Measurements from ENCODE around the gene SEMA5B.

Gene SEMA5B

DNA sequence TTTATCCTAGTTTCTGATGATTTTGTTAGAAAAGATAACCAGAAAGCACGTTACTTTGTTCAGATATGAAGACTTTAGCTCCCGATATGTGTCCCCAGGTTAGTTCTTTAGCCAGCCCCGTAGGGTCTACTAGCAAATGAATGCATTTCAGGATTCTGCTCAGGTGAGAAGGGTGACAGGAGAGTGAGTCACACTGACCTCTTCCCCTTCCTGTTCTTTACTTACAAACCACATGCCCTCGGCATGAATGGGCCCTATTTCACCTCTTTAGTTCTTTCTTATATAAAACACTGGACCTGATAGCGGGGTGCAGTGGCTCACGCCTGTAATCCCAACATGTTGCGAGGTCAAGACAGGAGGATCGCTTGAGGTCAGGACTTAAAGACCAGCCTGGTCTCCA, 134.3 kb downstream of the SEMA5B start:
- peak; percentile 5 for DNase-seq (ENCODE audit: low spot score)

DNA sequence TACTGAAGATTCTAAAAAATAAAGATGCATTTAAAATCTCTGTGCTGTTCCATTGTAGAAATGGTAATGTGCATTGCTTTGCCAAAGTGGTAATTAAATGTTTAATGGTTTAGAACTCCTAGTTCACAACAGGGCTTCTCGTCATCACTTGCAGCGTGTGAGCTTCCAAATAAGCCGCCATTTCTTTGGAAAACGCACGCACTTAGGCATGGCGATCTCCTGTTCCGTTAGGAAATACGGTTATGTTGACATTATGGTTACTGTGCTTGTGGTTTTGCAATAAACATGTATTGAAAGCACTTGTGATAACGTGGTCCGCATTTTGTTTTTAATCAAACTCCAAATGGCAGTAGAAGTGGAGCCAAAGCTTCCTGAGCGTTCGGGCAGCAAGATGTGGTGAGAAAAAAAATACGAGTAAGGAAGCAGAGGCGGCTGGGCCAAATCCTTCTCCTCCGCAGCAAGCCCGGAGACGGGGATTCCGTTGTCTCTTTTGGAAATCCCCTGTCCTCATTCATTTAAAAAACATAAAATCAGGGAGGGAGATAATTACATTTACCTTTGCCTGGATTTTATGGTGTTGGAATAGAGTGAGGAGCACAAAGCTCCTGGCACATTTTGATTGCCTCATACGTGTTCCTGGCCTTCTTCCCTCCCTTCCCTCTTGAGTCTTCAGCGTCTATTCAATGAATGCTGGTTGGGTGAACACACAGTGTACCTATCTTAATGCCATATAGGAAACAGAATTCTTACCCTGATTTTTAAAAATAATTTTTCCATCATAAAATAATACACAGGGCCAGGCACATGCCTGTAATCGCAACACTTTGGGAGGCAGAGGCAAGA, 135.2 kb downstream of the SEMA5B start:
- no peak for DNase-seq (ENCODE audit: low spot score)

DNA sequence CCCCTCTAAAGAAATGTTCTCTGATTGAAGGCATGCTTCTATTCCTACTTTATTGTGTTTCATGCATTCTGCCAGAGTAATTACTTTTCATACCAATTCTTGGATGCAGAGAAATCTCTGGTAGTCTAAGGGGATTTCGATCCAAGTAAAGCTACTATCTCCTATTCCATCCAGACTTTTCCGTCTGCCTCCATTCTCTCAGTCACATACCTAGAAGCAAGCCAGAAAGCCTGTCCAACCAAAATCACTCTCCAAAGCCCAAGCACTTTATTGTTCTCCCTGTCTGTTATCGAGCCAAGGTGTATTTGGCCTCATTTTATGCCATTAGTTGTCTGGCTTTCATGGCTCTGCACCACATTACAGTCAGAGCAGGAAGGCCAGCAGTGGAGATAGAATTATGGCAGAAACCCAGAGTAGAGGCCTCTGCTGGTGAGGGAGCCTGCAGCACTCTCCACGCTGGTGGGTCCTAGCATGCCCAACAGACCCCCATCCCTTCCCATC, 136.8 kb downstream of the SEMA5B start:
- DNase-seq (ENCODE audit: low spot score) = no peak

DNA sequence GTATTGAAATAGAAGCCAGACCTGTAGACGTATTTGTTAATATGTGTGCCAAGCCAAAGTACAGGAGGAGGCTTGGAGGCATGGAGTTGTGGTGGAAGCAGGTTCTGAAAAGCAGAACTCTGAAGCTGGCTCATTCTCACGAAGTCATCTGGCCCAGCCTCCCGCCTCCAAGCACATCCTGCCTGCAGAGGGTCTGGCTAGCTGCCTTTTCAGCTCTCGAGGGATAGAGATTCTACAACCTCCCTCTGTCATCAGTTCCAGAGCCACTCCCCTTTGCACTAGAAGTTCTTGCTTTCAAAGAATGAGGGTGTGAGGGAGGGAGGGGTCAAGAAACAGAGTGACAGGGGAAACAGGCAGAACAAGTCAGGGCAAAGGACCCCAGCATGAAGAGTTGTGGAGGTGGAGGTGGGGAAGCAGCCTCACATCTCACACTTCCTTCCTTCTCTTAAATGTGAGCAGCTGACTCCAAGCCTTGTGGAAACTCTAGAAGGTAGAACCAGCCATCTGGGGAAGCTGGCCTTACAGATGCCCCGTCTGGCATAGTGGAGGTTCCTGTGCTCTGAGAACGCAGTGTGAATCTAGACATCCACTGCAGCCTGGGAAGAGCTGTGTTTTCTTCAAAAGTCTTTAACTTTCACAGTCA, 137.4 kb downstream of the SEMA5B start:
- DNase-seq (ENCODE audit: low spot score) = no peak

DNA sequence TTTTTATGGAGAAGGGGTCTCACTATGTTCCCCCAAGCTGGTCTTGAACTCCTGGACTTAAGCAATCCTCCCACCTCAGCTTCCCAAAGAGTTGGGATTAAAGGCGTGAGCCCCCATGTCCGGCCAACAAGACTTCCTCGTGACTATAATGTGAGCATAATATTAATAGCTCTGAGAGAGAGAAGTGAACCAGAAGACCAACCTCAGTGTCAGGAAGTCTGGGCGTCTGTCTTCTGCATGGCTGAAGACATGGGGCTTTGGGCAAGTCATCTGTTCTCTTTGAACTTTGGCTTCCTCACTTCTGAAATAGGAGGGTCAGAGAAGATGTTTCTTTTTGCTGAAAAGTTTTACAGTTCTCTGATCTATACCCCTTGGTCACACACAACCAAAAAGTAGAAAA, 140.6 kb downstream of the SEMA5B start:
- DNase-seq (ENCODE audit: low spot score) = no peak

DNA sequence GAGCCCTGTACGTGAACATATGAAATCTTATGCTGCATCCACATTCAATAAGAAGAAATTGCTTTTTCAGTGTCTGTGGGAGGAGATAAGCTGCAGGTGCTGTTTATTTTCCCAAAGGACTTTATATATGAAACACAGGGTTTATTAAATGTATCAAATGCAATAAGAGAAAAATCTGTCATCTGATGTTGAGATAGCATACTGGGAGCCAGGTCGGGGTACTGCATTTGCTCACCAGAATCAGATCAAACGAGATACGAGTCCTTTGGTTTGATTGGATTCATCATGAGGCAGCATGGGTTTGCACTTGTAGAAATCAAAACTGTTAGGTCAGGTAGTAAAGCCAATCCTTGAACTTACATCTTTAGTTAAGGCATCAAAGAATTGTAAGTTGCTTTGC, 141.3 kb downstream of the SEMA5B start:
- no peak for DNase-seq (ENCODE audit: low spot score)

DNA sequence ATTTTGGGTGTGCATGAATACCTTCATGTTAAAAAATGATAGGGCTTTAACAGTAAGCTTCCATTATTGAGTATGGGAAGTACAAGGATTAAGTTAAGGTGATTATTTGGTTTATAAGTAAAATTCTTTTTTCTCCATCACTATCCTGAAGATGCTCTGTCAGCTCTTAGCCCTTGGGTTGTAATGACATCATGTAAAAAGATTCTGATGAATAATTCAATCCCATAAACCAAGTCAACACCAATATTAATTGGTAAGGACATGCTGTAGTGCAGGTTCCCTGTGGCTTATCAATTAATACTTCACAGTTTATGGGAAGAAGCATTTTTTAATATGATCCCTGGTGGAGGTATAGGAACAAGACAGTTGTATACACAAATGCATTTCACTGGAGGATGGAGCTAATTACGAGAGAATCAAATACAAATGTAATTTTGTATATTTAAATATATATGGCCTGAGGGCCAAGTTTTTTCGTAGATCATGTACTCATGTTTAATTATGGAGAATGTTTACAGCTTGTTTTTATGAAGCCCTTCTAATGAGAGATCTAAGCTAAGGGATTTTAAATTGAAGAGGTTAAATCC, 145.1 kb downstream of the SEMA5B start:
- no peak for DNase-seq (ENCODE audit: low spot score)

DNA sequence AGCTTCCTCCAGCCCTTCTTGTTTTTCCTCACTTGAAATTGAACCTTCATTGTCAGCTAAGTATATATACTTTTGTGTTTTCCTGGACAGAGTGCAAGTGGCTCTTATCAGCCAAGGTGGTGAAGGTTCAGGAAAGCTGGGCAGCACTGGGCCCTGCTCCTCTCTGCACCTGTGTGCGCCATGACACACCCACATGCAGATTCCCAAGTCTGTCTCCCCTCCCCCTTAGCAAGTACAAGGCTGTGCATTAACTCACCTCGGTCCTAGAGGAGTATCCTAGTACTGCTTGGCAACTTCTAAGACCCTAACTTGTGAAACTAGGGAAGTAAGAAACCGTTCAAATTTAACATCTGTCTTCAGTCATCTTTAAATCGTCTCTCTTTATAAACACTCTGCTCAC, 146.9 kb downstream of the SEMA5B start:
- no peak for DNase-seq (ENCODE audit: low spot score)

DNA sequence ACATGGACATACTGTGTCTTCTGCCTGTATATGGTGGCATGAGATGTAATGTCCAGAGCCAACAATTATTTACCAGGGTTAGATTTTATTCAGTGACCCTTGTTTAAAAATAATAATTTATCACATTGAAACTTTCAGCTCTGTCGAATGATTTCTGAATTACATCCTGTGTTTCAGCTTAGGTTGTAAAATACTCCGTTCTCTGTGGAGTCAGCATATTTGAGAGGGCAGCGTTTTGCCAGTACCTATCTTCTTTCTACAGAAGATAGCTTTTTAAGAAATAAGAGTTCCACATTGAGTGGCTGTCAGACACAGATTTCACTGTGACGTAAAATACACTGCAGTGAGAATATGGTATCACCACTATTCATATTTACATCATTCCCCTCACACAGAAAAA, 147.4 kb downstream of the SEMA5B start:
- DNase-seq (ENCODE audit: low spot score) = no peak

DNA sequence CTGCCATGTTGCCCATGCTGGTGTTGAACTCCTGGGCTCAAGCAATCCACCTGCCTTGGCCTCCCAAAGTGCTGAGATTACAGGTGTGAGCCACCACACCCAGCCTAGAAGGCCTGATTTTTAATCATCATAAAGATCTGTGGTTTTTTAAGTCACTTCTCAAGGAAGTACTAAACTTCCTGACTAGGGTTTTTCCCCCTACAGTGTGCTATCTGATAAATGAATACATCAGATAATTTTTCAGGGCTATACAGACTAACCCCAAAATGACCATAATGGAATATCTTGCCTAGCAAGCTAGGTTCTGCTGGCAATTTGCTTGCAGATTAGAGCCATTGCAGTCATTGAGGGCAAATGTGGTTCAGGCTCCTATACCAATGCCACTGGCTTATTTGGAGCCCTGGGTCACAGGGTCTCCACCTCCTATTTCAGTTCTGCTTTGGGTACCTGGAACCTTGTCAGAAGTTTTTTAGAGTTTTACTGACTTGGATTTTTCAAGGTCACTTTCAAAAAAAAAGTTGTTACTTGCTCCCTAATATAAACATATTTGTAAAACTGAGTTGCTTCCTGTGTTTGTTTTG, 151.9 kb downstream of the SEMA5B start:
- no peak for DNase-seq (ENCODE audit: low spot score)

DNA sequence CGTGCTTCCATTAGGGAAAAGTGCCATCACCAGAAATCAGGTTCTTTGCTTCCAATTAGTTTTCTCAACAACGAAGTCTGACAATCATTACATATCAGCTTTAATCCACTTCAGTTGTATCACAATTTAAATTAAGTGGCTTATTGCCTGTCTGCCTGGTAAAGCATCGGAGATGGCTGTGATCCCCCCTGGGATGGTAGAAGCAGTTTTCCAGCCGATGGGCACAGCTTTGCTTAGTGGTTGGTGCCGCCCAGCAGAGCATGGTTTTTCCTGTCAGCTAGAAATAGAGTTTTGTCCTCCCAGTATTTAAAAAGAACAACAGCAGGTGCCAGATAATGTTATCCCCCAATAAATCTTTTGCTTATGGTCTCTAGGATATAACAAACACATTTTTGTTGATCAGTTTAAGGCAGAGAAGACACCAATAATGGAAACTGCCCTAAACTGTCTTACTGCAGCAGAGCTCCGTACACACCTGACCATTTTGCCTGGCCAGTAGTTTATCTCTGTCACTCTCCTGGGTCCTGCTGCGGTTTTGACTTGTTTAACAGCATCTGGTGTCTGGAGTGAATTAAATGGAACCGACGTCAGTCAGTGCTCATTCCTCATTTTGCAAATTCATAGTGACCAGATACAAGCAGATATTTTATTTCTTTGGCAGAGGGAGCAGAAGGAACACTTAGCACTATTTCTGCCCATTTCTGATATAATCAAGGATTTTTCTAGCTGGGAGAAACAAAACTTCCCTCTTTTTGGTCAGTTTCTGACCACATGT, 153.6 kb downstream of the SEMA5B start:
- no peak for DNase-seq (ENCODE audit: low spot score)

DNA sequence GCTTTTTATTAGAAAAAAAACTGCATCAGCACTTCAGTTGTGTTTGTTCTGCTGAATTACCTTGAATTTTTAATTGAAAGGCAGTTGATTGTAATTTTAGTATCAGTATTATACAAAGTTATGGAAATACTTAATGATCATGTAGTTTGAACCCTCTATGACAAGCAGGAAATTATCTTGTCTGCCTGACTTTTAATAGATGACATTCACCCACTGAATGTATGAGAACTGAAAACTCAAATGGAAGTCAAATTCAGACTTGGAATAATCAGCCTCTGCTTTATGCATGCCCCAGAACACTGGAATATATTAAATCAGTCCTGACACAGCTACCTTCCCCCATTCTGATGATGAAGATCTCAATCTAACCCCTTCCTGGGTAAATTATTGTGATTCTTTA, 159.2 kb downstream of the SEMA5B start:
- DNase-seq (ENCODE audit: low spot score) = no peak

DNA sequence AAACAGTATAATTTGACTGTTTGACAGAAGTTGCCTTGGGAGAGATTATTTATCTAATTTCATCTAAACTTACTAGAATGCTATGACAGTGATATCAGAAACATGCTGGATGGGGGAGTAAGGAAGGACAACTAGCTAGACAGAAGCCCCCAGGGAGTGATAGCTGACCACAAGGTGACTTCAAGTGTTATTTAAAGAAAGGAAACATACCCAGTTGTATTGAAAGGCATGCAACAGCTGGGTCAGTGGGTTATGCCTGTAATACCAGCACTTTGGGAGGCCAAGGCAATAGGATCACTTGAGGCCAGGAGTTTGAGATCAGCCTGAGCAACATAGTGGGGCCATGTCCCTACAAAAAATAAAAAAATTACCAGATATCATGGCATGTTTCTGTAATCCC, 163.1 kb downstream of the SEMA5B start:
- DNase-seq (ENCODE audit: low spot score) = no peak

DNA sequence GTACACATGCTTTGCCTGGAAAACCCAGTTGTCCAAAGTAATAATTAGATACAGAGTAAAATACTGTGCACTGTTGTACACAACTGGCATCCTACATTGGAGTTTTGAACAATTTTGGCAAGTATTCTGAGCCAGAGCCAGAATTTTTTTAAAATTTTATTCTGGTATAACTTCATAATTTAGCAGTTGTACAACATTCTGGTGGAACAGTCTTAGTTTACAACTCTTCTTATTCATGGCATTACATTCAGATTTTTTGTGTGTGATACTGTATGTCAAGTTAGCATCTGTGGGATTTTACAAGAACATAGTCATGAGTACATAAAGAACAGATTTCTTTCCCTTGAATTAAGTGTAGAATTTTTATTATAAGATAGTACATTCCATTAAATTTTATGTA, 165.2 kb downstream of the SEMA5B start:
- DNase-seq (ENCODE audit: low spot score) = no peak

Data from CD4-positive, alpha-beta T cell treated with Interleukin-15 for 4 hours (primary cell).